T-helper 2 cell treated with Interferon-gamma antibody and Interleukin-4, amounts not matched to agents 100 ng/mL and 5 ng/mL, for 36 hours (primary cell): ENCODE data around the gene PDPN. TPM values are rescaled to one million over a fixed set of nuclear protein-coding genes. Genes with fewer than 3 reads are reported as not detected.

Experiments used
- intact Hi-C: fragments of 100-400 bp; cut with micrococcal nuclease; formaldehyde crosslinking; loops from one replicate; pipeline ENCODE4 v1.15.1; 2023
- total RNA-seq: library from RNA; stranded (reverse); gene quantifications from 2 replicates; pipeline ENCODE4 v1.2.3, GENCODE V29; 2022

The PDPN gene
- total RNA-seq, 1 donor from 2014 or later: not detected

GRCh38 chr1:13617108-13617507, 33.5 kb downstream of the PDPN start:
- intact Hi-C loops: no loop called here

DNA sequence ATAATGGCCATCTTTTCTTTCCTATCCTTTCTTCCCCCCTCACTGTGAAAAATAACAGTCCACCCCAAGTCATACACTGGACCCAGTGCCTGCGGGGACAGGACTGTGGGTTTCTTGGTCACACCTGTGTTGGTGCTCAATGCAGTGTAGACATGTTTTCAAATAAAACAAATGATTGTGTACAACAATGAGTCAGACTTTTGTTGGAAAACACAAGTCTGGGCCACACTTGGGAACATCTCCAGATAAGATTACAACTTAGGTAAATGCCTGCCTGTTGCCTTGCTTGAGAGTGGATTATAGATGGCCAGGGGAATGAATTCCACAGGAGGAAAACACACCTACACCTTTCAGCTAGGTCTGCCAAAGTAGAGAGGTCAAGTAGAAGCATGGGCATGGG, 34.1 kb downstream of the PDPN start:
- intact Hi-C loops: no loop called here

DNA sequence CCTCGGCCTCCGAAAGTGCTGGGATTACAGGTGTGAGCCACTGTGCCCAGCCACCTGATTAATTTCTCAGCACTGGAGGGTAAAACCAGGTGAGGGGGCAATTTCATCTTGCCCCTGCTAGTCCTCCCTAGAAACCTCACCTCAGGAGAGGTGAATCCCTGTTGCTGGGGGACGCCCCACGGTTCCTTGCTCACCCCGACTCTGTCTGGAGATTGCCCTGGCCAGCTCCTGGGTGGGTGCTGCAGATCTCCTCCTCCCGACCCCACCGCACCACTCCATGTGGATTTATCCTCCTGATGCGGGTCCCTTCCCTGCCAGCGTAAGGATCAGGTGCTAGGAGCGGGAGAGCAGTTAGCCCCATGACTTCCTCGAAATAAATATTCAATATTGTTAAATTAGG, 34.9 kb downstream of the PDPN start:
- intact Hi-C loops: no loop called here

DNA sequence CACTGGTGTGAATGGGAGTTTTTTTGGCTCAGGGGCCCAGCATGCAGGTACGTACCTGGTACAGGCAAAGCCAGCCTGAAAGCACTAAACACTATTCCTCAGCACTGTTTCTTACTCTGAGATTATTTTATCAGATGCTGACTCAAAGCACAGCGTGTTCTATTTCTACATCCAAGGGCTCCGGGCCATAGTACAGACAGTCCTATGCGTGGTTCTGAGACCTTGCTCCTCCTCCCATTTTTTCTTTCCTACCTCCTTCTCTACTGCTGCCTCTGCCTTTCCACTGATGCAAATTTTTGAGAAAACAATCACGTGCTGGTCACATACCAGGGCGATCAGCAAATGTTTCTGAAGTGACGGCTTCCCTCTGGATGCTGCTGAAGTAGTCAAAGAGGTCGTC, 36.3 kb downstream of the PDPN start:
- intact Hi-C loops: no loop called here

- intact Hi-C loops: no loop called here
These were observed 37.2 kb downstream of the PDPN start for GRCh38 chr1:13620825-13621224.

DNA sequence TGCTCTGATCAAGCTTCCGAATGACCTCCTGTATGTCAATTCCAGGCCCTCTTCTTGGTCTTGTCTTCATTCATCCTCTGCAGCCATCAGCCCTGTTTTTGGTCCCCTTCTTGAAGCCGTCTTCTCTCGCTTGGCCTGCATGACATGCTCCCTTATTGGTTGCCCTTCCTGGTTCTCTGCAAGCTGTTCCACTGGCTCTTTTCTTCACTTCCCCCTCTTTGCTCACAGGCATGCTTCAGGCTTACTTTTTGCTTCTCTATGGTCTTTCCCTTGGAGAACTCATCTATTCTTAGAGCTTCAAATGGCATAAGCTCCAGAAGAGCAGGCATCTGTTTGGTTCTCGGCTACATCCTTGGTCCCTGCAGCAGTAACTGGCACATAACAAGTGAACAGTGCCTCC, 38.8 kb downstream of the PDPN start:
- intact Hi-C loops: no loop called here

- intact Hi-C loops: no loop called here
These were observed 39.5 kb downstream of the PDPN start for GRCh38 chr1:13623021-13623637.

- intact Hi-C loops: no loop called here
These were observed 40.9 kb downstream of the PDPN start for GRCh38 chr1:13624526-13624925.

DNA sequence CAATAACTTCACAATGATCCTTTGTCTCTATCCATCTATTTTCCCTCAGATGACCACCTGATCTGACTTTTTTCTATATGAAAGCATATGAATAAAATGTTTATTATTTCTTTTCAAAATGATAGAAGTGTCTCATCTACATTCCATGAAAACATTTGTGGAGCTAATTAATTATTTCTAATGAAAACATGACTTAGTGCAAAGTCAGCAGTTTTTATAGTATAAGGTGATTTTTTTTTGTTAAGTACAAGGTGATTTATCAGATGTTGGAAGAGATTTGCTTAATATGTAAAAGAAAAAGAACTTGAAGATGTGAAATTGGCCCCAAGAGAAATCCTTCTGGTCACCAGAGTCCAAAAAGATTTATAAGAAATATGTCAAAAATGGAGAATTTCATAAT, 43.5 kb downstream of the PDPN start:
- intact Hi-C loops: no loop called here

DNA sequence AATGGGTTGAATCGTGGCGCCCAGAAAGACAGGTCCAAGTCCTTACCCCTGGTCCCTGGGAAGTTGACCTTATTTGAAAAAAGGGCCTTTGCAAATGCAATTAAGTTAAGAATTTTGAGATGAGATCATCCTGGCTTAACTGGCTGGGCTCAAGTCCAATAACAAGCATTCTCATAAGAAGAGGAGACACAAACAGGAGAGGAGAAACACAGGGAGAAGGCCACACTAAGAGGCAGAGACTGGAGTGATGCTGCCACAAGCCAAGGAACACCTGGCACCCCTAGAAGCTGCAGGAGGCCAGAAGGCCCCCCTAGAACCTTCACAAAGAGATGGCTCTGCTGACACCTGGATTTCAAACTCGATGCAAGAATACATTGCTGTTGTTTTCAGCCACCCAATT, 44.6 kb downstream of the PDPN start:
- intact Hi-C loops: no loop called here

DNA sequence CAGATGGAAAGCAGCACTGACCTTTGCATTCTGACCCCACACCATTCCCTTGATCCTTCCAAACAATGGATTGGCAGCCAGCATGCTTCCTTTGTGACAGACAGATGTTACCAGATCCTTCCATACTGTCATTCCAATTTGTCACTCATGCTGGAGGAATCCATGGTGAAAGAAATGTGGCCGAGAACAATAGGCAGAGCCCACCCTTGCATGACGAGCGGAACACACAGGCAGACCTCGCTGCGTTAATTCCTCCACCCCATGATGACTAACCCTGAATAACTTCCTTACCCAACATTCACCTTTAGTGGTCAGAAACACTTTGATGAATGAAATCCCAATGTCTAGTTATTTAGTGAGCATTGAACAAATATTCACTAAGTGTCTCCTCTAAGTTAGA, 45.1 kb downstream of the PDPN start:
- intact Hi-C loops: no loop called here

GRCh38 chr1:13642306-13643004, 58.8 kb downstream of the PDPN start:
- intact Hi-C loops: no loop called here

GRCh38 chr1:13643017-13643416, 59.4 kb downstream of the PDPN start:
- intact Hi-C loops: no loop called here

GRCh38 chr1:13646521-13646920, 62.9 kb downstream of the PDPN start:
- intact Hi-C loops: no loop called here

DNA sequence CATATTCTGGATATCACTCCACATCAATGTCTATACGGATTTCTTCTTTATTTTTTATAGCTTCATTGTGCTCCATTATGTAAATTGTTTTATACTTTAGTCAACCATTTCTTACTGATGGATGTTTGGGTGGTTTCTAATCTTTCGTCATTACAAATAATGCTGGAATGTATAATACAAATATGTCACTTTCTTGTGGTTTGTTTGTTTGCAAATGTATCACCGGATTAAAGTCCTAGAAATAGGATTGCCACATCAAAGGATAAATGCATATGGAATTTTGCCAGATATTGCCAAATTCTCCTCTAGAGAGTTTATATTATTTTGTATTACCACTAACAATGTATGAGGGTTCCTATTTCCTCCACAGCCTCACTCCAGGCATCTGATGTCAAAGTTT, 67.6 kb downstream of the PDPN start:
- intact Hi-C loops: no loop called here

DNA sequence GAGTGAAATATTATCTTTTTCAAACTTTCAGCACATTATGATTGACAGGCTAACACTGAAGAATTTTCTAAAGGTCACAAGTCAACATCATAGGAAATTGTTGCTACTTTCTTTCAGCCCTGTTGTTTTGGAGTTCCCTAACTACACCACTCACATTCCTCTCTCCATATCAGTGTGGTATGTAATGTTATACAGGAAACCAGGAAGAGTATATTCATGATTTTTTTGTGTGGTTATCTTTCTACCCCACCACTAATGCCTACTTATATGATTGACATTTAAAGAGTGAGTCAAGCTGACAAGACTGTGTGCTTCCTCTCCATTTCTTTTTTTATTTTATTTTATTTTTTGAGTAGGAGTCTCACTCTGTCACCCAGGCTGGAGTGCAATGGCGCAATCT, 68.6 kb downstream of the PDPN start:
- intact Hi-C loops: no loop called here

DNA sequence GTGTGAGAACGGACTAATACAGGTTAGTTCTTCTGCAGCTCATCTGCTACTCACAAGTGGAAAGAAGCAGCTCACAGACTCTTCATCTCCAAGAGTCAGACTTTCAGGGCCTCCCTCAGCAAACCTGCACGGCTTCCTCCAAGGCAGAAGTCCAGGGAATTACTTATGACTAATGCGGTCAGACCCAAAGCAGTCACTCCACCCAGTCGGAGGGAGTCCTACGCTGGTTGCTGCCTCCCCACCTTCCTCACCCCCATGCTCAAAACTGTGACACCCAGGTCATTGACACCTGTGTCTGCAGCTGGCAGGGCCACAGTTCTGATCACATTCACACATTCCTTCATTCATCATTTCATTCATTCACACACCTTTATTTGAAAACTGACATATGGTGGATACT, 77.9 kb downstream of the PDPN start:
- intact Hi-C loops: no loop called here

DNA sequence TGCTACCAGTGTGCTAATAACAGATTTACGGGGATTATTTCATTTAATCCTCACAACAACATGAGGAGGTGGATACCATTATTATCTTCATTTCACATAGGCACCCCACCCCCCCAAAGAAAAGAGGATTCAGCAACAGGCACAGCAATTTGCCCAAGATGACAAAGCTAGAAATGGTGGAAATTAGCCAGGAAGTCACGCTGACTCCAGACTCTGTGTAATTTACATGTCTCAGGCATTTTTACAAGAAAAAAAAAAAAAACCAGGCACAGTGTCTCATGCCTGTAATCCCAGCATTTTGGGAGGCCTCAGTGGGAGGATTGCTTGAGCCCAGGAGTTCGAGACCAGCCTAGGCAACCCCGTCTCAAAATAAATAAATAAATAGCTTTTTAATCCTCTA, 78.9 kb downstream of the PDPN start:
- intact Hi-C loops: no loop called here

GRCh38 chr1:13663969-13664368, 80.3 kb downstream of the PDPN start:
- intact Hi-C loops: no loop called here

DNA sequence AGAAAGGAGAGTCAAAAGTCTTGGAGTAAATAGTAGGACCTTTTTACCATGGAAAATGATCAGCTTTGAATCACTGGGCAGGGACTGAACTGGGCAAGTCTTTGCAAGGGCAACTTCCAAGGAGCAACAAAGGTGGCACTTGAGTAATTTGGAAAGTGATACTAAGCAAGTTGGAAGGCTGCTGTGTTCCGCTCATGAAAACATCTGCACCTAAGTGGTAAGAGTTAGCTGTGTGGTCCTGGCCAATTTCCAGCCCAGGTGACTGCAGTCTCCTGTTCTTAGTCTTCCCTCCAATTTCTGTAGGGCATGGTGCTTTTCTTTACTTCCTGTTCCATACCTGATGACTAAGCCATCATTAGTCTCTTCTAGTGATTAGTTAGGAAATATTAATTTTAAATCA, 80.8 kb downstream of the PDPN start:
- intact Hi-C loops: no loop called here

DNA sequence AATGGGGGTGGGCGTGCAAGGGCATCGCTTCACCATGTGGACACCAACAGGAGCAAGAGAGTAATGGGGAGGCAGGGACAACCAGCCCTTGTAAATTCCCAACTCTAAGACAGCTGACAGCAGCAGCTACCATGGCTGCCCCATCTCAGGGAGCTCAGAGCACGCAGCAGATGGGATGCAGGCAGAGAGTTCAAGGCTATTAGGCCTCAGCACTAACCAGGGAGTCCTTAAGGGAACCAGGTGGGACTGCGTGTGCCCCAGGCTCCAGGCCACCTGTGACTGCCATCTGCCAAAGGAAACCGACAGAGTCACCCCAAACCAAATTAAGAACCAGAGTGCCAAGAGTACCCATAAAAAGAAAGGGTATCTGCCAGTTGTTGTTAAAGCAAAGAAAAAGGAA, 82.7 kb downstream of the PDPN start:
- intact Hi-C loops: no loop called here
